A549 (cell line): ENCODE data around the gene TEX264.

Experiments
- CHD2 ChIP-seq: fragments of 150-350 bp; IDR thresholded peaks from 2 replicates; pipeline ENCODE4 v1.6.1; 2014; ENCODE audit warnings: low read length; ENCODE audit not compliant: partially characterized antibody
- POLR2A ChIP-seq: IDR thresholded peaks from 2 replicates; pipeline ENCODE4 v1.6.1; 2012; ENCODE audit warnings: mild to moderate bottlenecking, low read length
- ZSCAN20 ChIP-seq: fragments of 250-450 bp; sonication (Bioruptor Pico); IDR thresholded peaks from 2 replicates; pipeline ENCODE4 v1.8.0; 2022; ENCODE audit warnings: mild to moderate bottlenecking, moderate library complexity

GRCh38 chr3:51659942-51660341 lies 11.1 kb upstream of the TEX264 start:
- no peak for TF ChIP-seq POLR2A
- no peak for TF ChIP-seq CHD2
- no peak for TF ChIP-seq ZSCAN20 (CRISPR knock-in tag)
